ENCODE measurements around the gene LIN54. TPM values are rescaled to one million over a fixed set of nuclear protein-coding genes. Genes with fewer than 3 reads are reported as not detected.
"Not testable (repeated sequence)": the region's sequence is repeated elsewhere in the genome, so short reads cannot be mapped to it uniquely, and the experiment has no call there.

LIN54 gene
- total RNA-seq = 7.4 TPM
- long read RNA-seq, full-length matches to known transcripts = 7 of 10 reads
- long read RNA-seq, partial matches to known transcripts = 1 of 10 reads
- long read RNA-seq, other reads (novel, unspliced or antisense) = 2 of 10 reads

DNA sequence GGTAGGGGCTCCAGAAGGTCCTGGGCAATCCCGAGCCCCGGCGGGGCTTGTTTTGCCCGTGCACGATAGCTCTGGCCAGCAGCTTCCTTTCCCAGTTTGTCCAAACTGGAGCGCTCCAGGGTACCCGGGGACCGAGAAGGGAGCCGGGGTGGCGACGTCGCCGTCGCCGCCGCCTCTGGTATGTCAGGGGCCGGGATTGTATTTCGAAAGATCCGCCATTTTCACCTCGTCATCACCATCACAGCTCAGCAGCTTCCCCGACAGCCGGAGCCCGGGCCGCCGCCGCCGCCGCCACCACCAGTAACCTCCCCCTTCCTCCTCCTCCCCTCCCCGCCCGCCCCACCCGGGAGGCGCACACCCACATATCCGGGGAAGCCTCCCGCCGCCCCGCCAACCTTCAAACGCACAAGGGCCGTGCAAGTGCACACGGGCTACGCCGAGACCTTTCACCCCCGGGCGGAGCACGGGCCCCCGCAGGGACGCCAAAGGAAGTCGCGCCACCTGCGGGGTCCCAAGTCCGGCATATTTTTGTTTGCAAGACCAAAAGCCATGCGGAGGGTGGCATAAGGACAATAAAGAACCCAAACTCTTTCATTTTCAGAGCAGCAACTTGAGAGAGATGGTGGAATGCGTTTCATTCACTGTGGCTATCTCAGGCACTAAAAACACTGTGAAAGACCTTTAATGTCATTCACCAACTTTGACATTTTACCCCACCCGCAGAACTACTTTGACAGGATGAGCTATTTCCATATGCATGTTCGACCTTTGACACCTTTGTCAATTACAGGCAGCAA lies at the start of gene LIN54:
Gene LIN54, minus strand, starts transcription at position 302 of the 797 bp plus-strand sequence. CDS start 25,979 bp downstream, outside the sequence.
- peak; percentile 57 for ATAC-seq (ENCODE audit: poor library complexity)
- intact Hi-C loops (cut with DNase I) = loop anchor here (5.0 kb wide), 1 partner anchor 113 kb away; no protein-coding TSS in a partner anchor
- DNase-seq = peak; percentile 91

DNA sequence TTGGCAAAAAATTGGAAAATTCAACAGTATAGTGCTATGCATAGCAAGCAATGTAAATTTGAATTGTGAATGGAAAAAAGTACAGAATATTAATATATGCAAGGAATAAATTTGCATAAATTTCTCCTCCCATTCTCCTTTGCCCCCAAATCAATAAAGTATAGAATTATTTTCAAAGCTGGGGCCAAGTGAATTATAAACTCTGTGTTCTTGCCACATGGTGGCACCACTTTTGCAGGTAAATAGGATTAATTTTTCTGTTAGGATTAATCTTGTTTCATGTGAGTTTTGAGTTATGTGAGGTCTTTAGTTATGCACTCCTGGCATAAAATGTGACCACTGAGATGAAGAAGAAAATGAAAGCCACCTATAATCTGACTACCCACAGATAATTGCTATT lies 44.3 kb upstream of the LIN54 start:
- no peak for ATAC-seq (ENCODE audit: poor library complexity)
- DNase-seq = no peak
- intact Hi-C loops (cut with DNase I) = no loop called here

DNA sequence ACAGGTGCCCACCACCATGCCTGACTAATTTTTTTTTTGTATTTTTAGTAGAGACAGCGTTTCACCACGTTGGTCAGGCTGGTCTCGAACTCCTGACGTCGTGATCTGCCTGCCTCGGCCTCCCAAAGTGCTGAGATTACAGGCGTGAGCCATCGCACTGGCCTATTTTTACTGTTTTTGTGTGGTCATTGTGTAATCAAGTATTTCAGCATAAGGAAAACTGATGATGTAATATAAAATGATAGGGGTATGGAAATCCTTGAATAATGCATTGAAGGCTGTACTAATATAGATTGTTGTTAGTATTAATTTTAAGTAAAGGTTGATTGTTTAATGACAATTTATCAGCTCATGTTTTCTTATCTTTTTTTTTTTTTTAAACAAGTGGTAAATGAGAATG lies 38.2 kb upstream of the LIN54 start:
- intact Hi-C loops (cut with DNase I); ATAC-seq (ENCODE audit: poor library complexity); DNase-seq: not testable (repeated sequence)

DNA sequence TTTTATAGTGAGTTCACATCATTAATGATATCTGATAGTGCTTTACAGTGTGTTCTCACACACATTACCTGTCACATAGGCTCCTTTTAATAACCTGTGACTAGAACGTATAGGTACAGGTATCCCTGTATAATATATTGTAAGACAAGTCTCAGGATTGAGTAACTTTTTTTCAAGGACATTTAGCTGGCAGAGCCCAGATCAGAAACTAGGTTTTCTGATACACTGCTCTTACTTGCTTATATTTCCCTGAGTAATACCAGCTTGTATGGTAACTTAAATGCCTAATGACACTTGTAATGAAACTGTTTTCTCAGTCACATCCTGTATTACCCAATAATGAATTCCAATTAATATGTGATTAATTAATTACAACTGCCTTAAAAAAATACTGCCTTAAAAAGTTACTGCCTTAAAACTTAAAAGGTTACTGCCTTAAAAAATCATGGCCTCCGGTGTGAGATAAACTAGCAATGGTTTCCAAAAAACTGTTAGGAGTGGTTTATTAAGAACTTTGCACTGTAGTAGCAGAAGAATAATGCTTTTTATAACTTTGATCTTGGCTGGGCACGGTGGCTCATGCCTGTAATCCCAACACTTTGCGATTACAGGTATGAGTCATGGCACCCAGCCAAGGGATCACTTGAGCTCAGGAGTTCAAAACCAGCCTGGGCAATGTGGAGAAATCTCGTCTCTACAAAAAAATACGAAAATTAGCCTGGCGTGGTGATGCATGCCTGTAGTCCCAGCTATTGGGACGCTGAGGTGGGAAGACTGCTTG lies 36.3 kb upstream of the LIN54 start:
- DNase-seq = no peak
- no peak for ATAC-seq (ENCODE audit: poor library complexity)
- intact Hi-C loops (cut with DNase I) = no loop called here

DNA sequence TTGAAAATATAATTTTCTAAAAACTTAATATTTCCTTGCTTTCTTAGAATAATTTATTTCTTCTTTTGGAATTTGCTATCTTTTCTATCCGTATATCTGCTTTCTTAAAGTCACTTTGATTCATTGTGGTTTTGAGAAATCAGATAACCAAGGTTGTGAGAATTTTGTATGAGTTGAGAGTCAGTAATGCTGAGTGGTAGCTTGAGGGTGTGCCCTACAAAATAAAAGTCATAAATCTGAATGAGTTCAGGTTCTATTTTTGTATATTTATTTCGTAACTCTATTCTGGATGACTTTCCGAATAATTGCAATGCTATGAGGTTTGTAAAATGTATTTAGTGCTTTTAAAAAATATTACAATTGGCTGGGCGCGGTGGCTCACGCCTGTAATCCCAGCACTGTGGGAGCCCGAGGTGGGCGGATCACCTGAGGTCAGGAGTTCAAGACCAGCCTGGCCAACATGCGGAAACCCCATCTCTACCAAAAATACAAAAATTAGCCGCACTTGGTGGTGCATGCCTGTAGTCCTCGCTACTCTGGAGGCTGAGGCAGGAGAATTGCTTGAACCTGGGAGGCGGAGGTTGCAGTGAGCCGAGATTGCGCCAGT lies 33.3 kb upstream of the LIN54 start:
- no peak for ATAC-seq (ENCODE audit: poor library complexity)
- intact Hi-C loops (cut with DNase I) = no loop called here
- DNase-seq = no peak

DNA sequence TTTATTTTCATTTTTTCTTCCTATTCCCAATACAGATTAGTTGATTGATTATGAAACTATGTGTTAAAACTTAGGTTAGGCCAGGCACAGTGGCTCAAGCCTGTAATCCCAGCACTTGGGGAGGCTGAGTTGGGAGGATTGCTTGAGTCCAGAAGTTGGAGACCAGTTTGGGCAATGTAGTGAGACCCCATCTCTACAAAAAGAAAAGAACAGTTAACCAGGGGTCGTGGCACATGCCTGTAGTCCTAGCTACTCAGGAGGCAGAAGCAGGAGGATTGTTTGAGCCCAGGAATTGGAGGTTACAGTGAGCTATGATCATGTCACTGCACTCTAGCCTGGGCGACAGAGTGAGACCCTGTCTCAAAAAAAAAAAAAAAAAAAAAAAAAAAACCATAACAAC lies 32.5 kb upstream of the LIN54 start:
- DNase-seq; ATAC-seq (ENCODE audit: poor library complexity); intact Hi-C loops (cut with DNase I): not testable (repeated sequence)

DNA sequence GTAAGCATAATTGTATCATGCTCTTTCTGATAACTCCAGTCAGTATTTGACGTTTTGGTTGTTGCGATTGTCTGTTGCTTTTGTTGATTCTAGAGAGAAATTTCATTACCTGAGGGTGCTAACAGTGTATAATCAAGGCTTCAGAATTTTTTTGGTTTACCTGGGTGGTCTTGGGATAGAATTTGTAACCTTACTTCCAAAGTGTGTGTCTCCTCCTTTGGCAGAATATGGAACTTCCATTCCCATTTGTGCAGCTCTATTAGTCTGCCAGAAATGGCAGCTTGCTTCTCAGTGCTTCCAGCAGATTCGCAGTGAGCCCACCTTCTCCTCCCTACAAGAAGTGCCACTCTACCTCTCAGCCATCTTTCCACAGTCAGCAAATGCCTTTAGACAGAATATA lies 29.6 kb upstream of the LIN54 start:
- intact Hi-C loops (cut with DNase I) = no loop called here
- ATAC-seq (ENCODE audit: poor library complexity) = no peak
- DNase-seq = no peak

DNA sequence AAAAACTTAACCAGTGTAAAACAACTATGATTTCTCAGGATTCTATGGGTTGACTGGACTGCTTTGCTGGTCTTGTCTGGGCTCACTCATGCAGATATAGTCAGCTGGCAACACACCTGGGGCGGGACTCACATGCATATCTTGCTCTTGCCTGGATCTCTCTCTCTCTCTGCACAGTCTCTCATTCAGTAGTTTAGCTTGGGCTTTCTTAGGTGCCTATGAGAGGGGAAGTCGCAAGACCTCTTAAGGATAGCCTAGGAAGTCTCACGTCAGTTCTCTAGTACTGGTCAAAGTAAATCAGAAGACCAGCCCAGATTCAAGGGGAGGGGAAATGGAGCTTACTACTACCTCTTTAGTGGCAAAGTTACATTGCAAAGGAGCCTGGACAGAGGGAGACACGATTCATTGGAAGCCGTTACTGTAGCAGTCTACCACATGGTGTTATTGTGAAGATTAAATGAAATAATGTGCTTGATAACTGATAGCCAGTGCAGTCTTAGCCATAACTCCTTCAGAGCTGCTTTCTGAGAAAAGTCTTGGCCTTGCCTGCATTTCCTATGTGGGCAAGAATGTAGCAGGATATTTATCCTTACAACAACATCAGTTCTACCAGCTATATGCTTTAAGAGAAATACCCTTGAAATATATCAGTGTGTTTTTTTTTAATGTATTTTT lies 26.5 kb upstream of the LIN54 start:
- DNase-seq = no peak
- intact Hi-C loops (cut with DNase I) = loop anchor here (10.0 kb wide), 1 partner anchor 132 kb away; the partner anchor contains the start of gene THAP9

DNA sequence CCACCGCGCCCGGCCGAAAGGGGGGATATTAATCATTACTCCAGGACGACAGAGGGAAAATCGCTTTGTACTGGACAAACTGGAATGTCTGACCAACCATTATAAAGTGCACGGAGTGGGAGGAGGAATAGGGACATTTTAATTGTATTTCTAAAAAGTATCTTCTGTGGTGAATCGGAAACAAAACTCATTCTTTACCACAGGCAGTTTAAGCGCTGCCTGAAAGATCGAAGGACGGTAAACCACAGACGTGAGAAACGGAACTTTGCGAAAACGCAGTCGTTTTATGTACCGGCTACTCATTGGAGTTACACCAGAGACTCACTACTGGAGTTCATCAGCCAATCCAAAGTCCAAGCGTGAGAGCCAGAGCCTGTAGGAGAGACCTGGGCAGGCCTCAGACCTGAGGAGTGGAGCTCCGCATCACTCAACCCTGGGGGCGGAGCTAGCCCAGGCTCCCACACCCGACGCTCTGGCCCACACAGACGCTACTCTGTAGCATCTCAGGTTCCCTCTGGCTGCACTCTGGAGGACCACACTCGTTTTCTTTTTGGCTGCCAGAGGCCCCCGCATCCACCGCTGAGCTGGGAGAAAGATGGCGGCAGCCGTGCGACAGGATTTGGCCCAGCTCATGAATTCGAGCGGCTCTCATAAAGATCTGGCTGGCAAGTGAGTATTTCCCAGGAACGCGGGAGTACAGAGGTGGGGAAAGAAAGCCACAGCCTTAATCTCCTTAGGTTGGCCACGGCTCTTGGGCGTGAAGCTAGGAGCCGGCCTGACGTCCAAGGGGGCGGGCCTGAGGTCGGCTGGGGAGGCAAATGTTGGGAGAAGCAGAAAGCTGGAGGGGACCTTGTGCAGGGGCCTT lies 24.2 kb upstream of the LIN54 start, which contains the start of gene COPS4:
Gene COPS4, plus strand, starts transcription at position 554 of the 865 bp plus-strand sequence. Its CDS starts 42 bp downstream, at position 596.
- DNase-seq (peak; percentile 97), ATAC-seq (ENCODE audit: poor library complexity) (peak; percentile 100)
- intact Hi-C loops (cut with DNase I) = loop anchor here (2.0 to 10.0 kb wide), 2 partner anchors 22 to 130 kb away; partner anchors contain the start of gene THAP9

More for the DNA sequence above, 26.5 kb upstream of the LIN54 start:
- ATAC-seq (ENCODE audit: poor library complexity) = no peak

DNA sequence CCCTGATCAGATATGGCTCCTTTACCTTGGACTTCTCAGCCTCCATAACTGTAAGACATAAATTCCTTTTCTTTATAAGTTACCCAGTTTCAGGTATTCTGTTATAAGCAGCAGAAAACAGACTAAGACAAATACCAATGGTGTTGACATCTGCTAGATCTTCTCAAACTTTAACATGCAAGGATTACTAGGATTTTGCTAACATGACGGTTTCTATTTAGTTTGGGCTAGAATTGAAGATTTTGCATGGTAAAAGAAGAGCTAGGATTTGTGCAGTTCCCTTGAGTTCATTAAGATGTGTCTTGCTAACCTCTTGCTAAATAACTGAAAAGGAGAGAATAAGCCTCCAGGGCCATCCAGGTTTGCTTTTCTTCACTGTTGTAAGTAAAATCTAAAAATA lies 19.1 kb upstream of the LIN54 start:
- no peak for ATAC-seq (ENCODE audit: poor library complexity)
- intact Hi-C loops (cut with DNase I) = loop anchor here (10.0 kb wide), 1 partner anchor 125 kb away; the partner anchor contains the start of gene THAP9
- DNase-seq = no peak

DNA sequence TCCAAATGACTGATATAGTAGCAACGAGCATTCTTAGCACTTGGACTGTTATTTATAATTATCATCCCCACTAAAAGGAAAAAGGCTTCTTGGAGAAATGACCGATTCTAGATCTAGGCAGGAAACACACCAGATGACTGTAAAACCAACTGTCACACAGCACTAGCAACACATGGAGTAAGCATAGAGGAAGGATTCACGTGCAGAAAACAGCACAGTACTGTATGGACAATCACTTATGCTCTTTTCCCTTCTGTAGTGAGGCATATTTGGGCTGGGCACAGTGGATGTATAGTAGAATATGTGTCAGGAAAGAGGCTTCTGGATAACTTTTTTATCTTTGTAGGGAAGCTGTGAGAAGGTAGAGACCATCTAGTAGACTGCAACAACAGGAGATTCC lies 18.4 kb upstream of the LIN54 start:
- DNase-seq (no peak), ATAC-seq (ENCODE audit: poor library complexity) (no peak)
- intact Hi-C loops (cut with DNase I) = no loop called here

DNA sequence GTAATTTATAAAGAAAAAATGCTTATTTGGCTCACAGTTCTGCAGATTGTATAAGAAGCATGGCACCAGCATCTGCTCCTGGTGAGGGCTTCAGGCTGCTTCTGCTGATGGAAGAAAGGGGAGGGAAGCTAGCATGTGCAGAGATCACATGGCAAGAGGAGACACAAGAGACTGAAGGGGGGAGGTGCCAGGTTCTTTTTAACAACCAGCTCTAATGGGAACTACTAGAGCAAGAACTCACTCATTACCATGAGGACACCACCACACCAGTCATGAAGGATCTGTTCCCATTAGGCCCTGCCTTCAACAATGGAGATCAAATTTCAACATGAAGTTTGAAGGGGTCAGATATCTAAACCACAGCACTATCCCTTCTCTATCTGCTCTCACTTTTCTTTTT lies 14.9 kb upstream of the LIN54 start:
- ATAC-seq (ENCODE audit: poor library complexity) = no peak
- no peak for DNase-seq
- intact Hi-C loops (cut with DNase I) = no loop called here

DNA sequence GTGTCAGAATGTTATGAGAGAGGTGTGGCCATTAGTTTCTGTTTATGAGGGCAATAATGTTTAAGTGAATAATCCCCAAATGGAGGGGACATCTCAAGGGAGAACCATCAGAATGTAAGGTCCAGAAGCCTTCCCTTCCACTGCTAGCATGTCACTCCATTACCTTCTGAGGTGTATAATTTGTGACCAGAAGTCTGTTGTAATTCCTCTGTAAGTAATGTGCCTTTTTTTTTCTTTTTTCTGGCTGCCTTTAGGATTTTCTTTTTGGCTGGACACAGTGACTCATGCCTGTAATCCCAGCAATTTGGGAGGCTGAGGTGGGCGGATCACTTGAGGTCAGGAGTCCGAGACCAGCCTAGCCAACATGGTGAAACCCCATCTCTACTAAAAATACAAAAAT lies 13.6 kb upstream of the LIN54 start:
- DNase-seq (no peak), ATAC-seq (ENCODE audit: poor library complexity) (no peak)
- intact Hi-C loops (cut with DNase I) = no loop called here

DNA sequence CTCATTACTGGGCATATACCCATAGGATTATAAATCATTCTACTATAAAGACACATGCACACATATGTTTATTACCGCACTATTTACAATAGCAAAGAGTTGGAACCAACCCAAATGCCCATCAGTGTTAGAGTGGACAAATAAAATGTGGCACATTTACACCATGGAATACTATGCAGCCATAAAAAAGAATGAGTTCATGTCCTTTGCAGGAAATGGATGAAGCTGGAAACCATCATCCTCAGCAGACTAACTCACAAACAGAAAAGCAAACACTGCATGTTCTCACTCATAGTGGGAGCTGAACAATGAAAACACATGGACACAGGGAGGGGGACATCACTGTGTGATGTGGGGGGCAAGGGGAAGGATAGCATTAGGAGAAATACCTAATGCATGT lies 13.0 kb upstream of the LIN54 start:
- ATAC-seq (ENCODE audit: poor library complexity); intact Hi-C loops (cut with DNase I); DNase-seq: not testable (repeated sequence)

DNA sequence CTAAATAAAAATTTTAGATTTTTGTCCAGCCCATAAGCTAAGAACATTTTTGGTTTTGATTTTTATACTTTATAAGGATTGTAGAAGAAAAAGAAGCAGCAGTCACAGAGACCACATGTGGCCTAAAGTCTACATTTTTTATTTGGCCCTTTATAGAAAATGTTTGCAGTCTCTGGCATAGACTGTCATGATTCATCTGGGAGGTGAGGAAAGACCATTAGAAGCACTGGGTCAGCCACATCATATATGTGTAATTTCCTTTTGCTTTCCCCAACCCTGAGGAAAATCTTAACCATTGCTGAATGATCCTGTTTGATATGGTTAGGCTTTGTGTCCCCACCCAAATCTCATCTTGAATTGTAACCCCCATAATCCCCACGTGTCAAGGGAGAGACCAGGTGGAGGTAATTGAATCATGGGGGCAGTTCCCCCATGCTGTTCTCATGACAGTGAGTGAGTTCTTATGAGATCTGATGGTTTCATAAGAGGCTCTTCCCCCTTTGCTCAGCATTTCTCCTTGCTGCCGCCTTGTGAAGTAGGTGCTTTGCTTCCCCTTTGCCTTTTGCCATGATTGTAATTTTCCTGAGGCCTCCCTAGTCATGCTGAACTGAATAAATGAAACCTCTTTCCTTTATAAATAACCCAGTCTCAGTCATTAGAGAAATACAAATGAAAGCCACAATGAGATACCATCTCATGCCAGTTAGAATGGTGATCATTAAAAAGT lies 12.3 kb upstream of the LIN54 start:
- ATAC-seq (ENCODE audit: poor library complexity) = no peak
- DNase-seq = no peak
- intact Hi-C loops (cut with DNase I) = no loop called here

DNA sequence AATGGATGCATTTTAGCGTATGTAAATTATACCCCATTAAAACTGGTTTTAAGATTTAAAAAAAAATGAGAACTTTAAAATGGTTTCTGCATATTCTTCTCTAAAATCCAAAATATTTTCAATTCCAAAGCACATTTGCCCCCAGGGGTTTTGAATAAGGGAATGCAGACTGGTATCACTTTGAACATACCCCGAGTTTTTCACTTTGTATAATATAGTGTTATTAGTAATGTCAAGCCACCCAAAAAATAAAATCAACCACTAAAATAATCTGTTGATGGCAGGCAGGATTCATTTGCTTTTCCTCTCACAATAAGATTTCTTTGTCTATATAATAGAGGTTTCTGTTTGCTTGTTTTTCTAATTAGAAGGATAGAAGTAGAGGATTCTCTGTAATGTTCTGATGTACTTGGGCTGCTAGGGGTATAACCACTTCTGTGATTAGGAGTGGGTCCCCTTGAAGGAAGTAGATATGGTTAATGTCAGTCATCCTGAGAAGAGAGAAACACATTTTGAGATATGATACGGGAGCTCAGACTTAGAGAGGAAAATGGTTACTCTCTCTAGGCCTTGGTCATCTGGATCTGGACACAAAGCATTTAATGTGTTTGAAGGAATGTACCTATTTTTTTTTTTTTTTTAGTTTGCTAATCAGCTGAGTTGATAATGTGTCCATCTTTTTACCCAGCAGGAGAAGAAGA lies 9.3 kb upstream of the LIN54 start:
- no peak for ATAC-seq (ENCODE audit: poor library complexity)
- intact Hi-C loops (cut with DNase I) = no loop called here
- no peak for DNase-seq

All from Right ventricle myocardium superior (tissue), 1 donor.